Measurements from ENCODE around the gene PRKCI.
A peak's percentile ranks its signal among the peaks of the same experiment; 100 is the strongest.
"Not testable (repeated sequence)": the region's sequence is repeated elsewhere in the genome, so short reads cannot be mapped to it uniquely, and the experiment has no call there.

Gene PRKCI

GRCh38 chr3:170201527-170201926 lies 20.7 kb upstream of the PRKCI start:
- H3K4me1 ChIP-seq = no peaks in the 10 kb centered on the region
- H2AFZ ChIP-seq = no peak overlapping the region
- no peak for TF ChIP-seq CTCF (IDR thresholded peaks at IDR 0.05)
- H3K4me3 ChIP-seq (ENCODE audit: low read depth, low read length) = no peak overlapping the region
- H3K36me3 ChIP-seq (ENCODE audit: control insufficient read depth, insufficient read depth, low read length) = no peaks in the 10 kb centered on the region
- no peak overlapping the region for H3K9ac ChIP-seq
- no peaks in the 10 kb centered on the region for H3K27me3 ChIP-seq (ENCODE audit: control insufficient read depth, insufficient read depth, low read length)
- no peaks in the 10 kb centered on the region for H3K9me3 ChIP-seq (ENCODE audit: control insufficient read depth, low read length)
- H3K79me2 ChIP-seq = no peaks in the 10 kb centered on the region
- no peak overlapping the region for H3K4me2 ChIP-seq (ENCODE audit: low read length)
- no peak overlapping the region for H3K27ac ChIP-seq

GRCh38 chr3:170203457-170203856 lies 18.8 kb upstream of the PRKCI start:
- Histone ChIP-seq H3K9me3 (ENCODE audit: control insufficient read depth, low read length) (no peaks in the 10 kb centered on the region), H3K4me1 (no peaks in the 10 kb centered on the region), H3K27me3 (ENCODE audit: control insufficient read depth, insufficient read depth, low read length) (no peaks in the 10 kb centered on the region), H3K79me2 (no peaks in the 10 kb centered on the region), H3K9ac (no peak overlapping the region), H2AFZ (peak overlapping the region; percentile 59), H3K4me2 (ENCODE audit: low read length) (no peak overlapping the region), H3K4me3 (ENCODE audit: low read depth, low read length) (no peak overlapping the region), H3K27ac (no peak overlapping the region), H3K36me3 (ENCODE audit: control insufficient read depth, insufficient read depth, low read length) (no peaks in the 10 kb centered on the region)
- TF ChIP-seq CTCF (IDR thresholded peaks at IDR 0.05) = no peak

GRCh38 chr3:170204023-170204472 lies 18.2 kb upstream of the PRKCI start:
- no peak for TF ChIP-seq CTCF (IDR thresholded peaks at IDR 0.05)
- no peak overlapping the region for H3K27ac ChIP-seq
- no peak overlapping the region for H3K9ac ChIP-seq

GRCh38 chr3:170204509-170204908 lies 17.7 kb upstream of the PRKCI start:
- Histone ChIP-seq H3K4me1 (no peaks in the 10 kb centered on the region), H3K27ac (no peak overlapping the region), H3K36me3 (ENCODE audit: control insufficient read depth, insufficient read depth, low read length) (no peaks in the 10 kb centered on the region), H3K9me3 (ENCODE audit: control insufficient read depth, low read length) (no peaks in the 10 kb centered on the region), H3K4me3 (ENCODE audit: low read depth, low read length) (no peak overlapping the region), H2AFZ (no peak overlapping the region), H3K27me3 (ENCODE audit: control insufficient read depth, insufficient read depth, low read length) (no peaks in the 10 kb centered on the region), H3K79me2 (no peaks in the 10 kb centered on the region), H3K4me2 (ENCODE audit: low read length) (no peak overlapping the region), H3K9ac (no peak overlapping the region)
- TF ChIP-seq CTCF (IDR thresholded peaks at IDR 0.05) = no peak

More at GRCh38 chr3:170204023-170204472, 18.2 kb upstream of the PRKCI start:
- no peak overlapping the region for H3K4me3 ChIP-seq (ENCODE audit: low read depth, low read length)
- H3K79me2 ChIP-seq = no peaks in the 10 kb centered on the region
- peak overlapping the region; percentile 59 for H2AFZ ChIP-seq
- H3K4me1 ChIP-seq = no peaks in the 10 kb centered on the region
- H3K27me3 ChIP-seq (ENCODE audit: control insufficient read depth, insufficient read depth, low read length) = no peaks in the 10 kb centered on the region
- H3K36me3 ChIP-seq (ENCODE audit: control insufficient read depth, insufficient read depth, low read length) = no peaks in the 10 kb centered on the region
- H3K9me3 ChIP-seq (ENCODE audit: control insufficient read depth, low read length) = no peaks in the 10 kb centered on the region
- no peak overlapping the region for H3K4me2 ChIP-seq (ENCODE audit: low read length)

- Histone ChIP-seq H3K4me1 (no peaks in the 10 kb centered on the region), H3K27ac (no peak overlapping the region), H3K9me3 (ENCODE audit: control insufficient read depth, low read length) (no peaks in the 10 kb centered on the region), H3K4me3 (ENCODE audit: low read depth, low read length) (no peak overlapping the region), H2AFZ (no peak overlapping the region), H3K4me2 (ENCODE audit: low read length) (no peak overlapping the region), H3K9ac (no peak overlapping the region), H3K79me2 (no peaks in the 10 kb centered on the region), H3K27me3 (ENCODE audit: control insufficient read depth, insufficient read depth, low read length) (no peaks in the 10 kb centered on the region), H3K36me3 (ENCODE audit: control insufficient read depth, insufficient read depth, low read length) (no peaks in the 10 kb centered on the region)
- TF ChIP-seq CTCF (IDR thresholded peaks at IDR 0.05) = no peak
These were observed 16.9 kb upstream of the PRKCI start for GRCh38 chr3:170205302-170205701.

- not testable (repeated sequence) for H3K27ac ChIP-seq; H3K27me3 ChIP-seq (ENCODE audit: control insufficient read depth, insufficient read depth, low read length); H3K4me1 ChIP-seq; H3K79me2 ChIP-seq; H3K9ac ChIP-seq; H2AFZ ChIP-seq; H3K4me2 ChIP-seq (ENCODE audit: low read length); H3K36me3 ChIP-seq (ENCODE audit: control insufficient read depth, insufficient read depth, low read length); H3K4me3 ChIP-seq (ENCODE audit: low read depth, low read length); H3K9me3 ChIP-seq (ENCODE audit: control insufficient read depth, low read length)
These were observed 16.0 kb upstream of the PRKCI start for GRCh38 chr3:170206164-170206762.
